PFSK-1 (cell line): ENCODE data around the gene SCGB1C1.

Experiments
- FOXP2 ChIP-seq: optimal IDR thresholded peaks from 2 replicates; pipeline ENCODE3; 2011; ENCODE audit warnings: borderline replicate concordance, control low read depth, inconsistent platforms; ENCODE audit not compliant: insufficient read depth; ENCODE audit errors: extremely low read length, extremely low read depth
- POLR2AphosphoS5 ChIP-seq: IDR thresholded peaks from 2 replicates; pipeline ENCODE4 v1.6.1; 2012; ENCODE audit warnings: low read depth, mild to moderate bottlenecking, control low read depth, low read length, moderate library complexity
- REST ChIP-seq, 2 experiments: IDR thresholded peaks; 2 replicates each; pipeline versions ENCODE4 v1.6.1 to v1.8.0; 2011 to 2012; ENCODE audit warnings: low read depth in 2 of 2, low read length in 2 of 2, control low read depth in 1 of 2, inconsistent platforms in 1 of 2, mild to moderate bottlenecking in 1 of 2, moderate library complexity in 1 of 2; ENCODE audit not compliant: insufficient read depth in 1 of 2
- SIN3A ChIP-seq: IDR thresholded peaks from 2 replicates; pipeline ENCODE4 v1.6.1; 2012; ENCODE audit warnings: mild to moderate bottlenecking, low read length, moderate library complexity, borderline replicate concordance; ENCODE audit not compliant: insufficient read depth
- TAF1 ChIP-seq: IDR thresholded peaks from 2 replicates; pipeline ENCODE4 v1.6.1; 2012; ENCODE audit warnings: low read length, control low read depth, borderline replicate concordance; ENCODE audit not compliant: insufficient read depth

The SCGB1C1 gene

DNA sequence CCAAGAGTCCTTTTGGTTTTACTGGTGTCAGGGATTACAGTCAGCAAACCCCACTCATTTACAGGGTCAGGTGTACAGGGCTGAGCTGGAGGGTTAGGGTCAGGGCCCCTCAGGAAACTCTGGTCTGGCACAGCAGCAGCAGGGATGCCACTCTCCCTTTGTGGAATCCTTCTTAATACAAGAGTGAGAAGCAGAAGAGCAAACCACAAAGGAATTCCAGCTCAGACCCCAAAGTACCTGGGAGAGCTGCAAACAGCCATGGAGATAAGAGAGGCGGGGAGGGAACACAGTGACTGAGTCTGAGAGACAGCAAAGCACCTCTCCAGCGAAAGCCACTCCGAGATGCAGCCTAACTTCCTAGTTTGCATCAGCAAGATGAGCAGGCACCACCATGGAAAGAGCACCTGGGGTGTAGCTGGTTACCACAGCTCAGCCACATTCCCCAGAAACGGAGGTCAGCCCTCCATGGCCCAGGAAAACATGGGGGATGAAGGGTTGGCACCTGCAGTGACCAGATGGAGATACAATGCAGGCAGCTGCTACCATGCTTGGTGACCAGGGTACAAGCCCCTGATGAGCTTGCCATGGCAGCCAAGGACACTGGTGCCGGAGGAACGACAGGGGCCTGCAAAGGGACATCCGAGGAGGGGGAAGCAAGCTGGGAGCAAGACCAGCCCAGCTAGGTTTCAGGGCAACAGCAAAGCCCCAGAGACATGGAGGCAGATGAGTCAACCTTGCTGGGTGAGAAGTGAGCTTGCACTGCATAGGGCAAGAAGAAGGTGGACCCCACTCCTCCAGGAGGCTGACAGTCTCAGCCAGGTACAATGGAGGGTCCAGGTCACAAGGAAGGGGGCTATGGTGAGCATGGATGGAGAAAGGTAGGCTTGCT, 10.4 kb downstream of the SCGB1C1 start:
- TF ChIP-seq REST (IDR thresholded peaks at IDR 0.05; ENCODE audit: insufficient read depth in 1 of 2, low read depth in 2 of 2, low read length in 2 of 2) (no peak), FOXP2 (no peak), POLR2AphosphoS5 (no peak), TAF1 (no peak), SIN3A (no peak)

- TF ChIP-seq POLR2AphosphoS5: no peak; the same call in 1 of the 2 replicates
- TF ChIP-seq REST (IDR thresholded peaks at IDR 0.05; ENCODE audit: insufficient read depth in 1 of 2, low read depth in 2 of 2, low read length in 2 of 2): no peak
- no peak for TF ChIP-seq SIN3A
- no peak for TF ChIP-seq TAF1
- no peak for TF ChIP-seq FOXP2
Measured at GRCh38 chr11:203945-204586, 11.2 kb downstream of the SCGB1C1 start.

- no peak for TF ChIP-seq TAF1
- TF ChIP-seq SIN3A: no peak
- no peak for TF ChIP-seq REST (IDR thresholded peaks at IDR 0.05; ENCODE audit: insufficient read depth in 1 of 2, low read depth in 2 of 2, low read length in 2 of 2)
- no peak for TF ChIP-seq FOXP2
- TF ChIP-seq POLR2AphosphoS5: no peak
Measured at GRCh38 chr11:204587-205109, 11.8 kb downstream of the SCGB1C1 start.

- TF ChIP-seq REST (IDR thresholded peaks at IDR 0.05; ENCODE audit: insufficient read depth in 1 of 2, low read depth in 2 of 2, low read length in 2 of 2) (no peak), FOXP2 (no peak), TAF1 (no peak), SIN3A (no peak), POLR2AphosphoS5 (no peak)
Measured at GRCh38 chr11:205221-206001, 12.5 kb downstream of the SCGB1C1 start.
